Natural killer cell (primary cell): Measurements from ENCODE around the gene ANKRD11. TPM values are rescaled to one million over a fixed set of nuclear protein-coding genes. Genes with fewer than 3 reads are reported as not detected.

ENCODE experiments used
- ATAC-seq, 3 donors: fragments of 150-1000 bp in 2 of 3; fragments of 200-7000 bp in 1 of 3; cut with Tn5 transposase; 1 replicate in 1 of 3; 2 replicates in 2 of 3; pipeline ENCODE4 v1.10.0; 2021; ENCODE audit warnings: mild to moderate bottlenecking in 2 of 3, moderate library complexity in 2 of 3
- DNase-seq, 2 donors: peaks; one replicate each; pipeline versions ENCODE4 v3.0.0 to v3.0.0-alpha.2; 2013 to 2021; ENCODE audit warnings: mixed read lengths in 1 of 2
- H3K27ac ChIP-seq: one replicate; pipeline ENCODE4 v1.5.1; 2013; ENCODE audit warnings: mild to moderate bottlenecking, low read length
- H3K27me3 ChIP-seq: one replicate; pipeline ENCODE4 v1.6.1; 2013; ENCODE audit warnings: low read length; ENCODE audit not compliant: control insufficient read depth, insufficient read depth
- H3K36me3 ChIP-seq: one replicate; pipeline ENCODE4 v1.6.1; 2013; ENCODE audit warnings: low read length; ENCODE audit not compliant: control insufficient read depth, insufficient read depth
- H3K4me1 ChIP-seq: one replicate; pipeline ENCODE4 v1.6.1; 2013; ENCODE audit warnings: low read length; ENCODE audit not compliant: control insufficient read depth, insufficient read depth
- H3K4me3 ChIP-seq: one replicate; pipeline ENCODE4 v1.5.1; 2013; ENCODE audit warnings: low read length
- H3K9me3 ChIP-seq: one replicate; pipeline ENCODE4 v1.6.1; 2013; ENCODE audit warnings: low read length; ENCODE audit not compliant: control insufficient read depth, insufficient read depth
- H3K27ac Mint-ChIP-seq, 2 donors: one replicate each; pipeline ENCODE4 v1.8.0; 2022; ENCODE audit warnings: mild to moderate bottlenecking in 2 of 2, mixed read lengths in 2 of 2, moderate library complexity in 1 of 2
- H3K27me3 Mint-ChIP-seq, 2 donors: one replicate each; pipeline ENCODE4 v1.8.0; 2022; ENCODE audit warnings: low read depth in 2 of 2, mixed read lengths in 2 of 2
- H3K36me3 Mint-ChIP-seq: one replicate; pipeline ENCODE4 v1.8.0; 2022; ENCODE audit warnings: mixed read lengths
- H3K4me1 Mint-ChIP-seq, 2 donors: one replicate each; pipeline ENCODE4 v1.8.0; 2022; ENCODE audit warnings: mixed read lengths in 2 of 2
- H3K4me3 Mint-ChIP-seq: one replicate; pipeline ENCODE4 v1.8.0; 2022; ENCODE audit warnings: mild to moderate bottlenecking, moderate library complexity, mixed read lengths
- H3K9me3 Mint-ChIP-seq, 2 donors: one replicate each; pipeline ENCODE4 v1.8.0; 2022; ENCODE audit warnings: mixed read lengths in 2 of 2
- WGBS: methylation state at CpG from one replicate; pipeline ENCODE4 v1.1.7; 2013; ENCODE audit warnings: missing lambda C conversion rate; ENCODE audit not compliant: insufficient coverage; 5-methylcytosine and 5-hydroxymethylcytosine counted together
- intact Hi-C: fragments of 100-400 bp; cut with micrococcal nuclease; formaldehyde crosslinking; loops from one replicate; pipeline ENCODE4 v1.14.2; 2022
- total RNA-seq, 4 donors: library from RNA; stranded (reverse); fragments of 120-200 nt in 1 of 4; gene quantifications; one replicate each; pipeline versions ENCODE4 v1.2.3 to v1.2.4, GENCODE V29; 2013 to 2022
- TF ChIP-seq, protein P1 (sequence below): fragments of 200-600 bp; IDR thresholded peaks from one replicate; pipeline ENCODE4 v1.8.0; 2022; ENCODE audit warnings: antibody characterized with exemption

Gene ANKRD11
- total RNA-seq, 3 donors from 2014 or later (not counting 1 experiment from before 2014, with no cell fraction given) = 230 to 299 (median 287) TPM

DNA sequence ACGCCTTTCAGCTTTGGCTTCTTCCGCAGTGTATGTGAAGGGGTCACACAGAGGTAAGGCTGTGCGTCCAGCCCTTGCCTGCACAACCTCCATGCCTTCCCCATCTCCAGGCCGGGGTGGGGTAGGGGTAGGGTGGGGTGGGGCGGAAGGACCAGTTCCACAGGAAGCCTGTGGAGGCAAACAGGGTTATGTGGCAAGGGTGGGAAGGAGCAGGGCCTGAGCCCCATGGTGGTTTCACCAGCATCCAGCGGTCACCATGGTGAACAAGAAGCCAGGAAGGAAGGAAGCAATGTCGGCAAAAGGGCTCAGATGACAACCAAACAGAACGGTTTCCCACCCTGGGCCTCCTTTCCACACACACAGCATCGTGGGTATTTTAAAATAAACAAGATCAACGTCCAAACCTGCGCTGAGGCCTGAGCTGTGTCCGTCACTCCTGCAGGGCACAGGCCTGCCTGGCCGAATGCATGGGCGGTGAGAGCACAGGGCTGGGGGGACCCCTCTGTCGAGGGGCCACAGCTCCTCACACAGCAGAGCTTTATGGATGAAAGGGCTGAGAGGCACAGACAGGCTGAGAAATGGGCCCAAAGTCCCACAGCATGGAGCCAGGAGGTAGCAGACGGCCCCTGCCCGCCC lies 192.3 kb downstream of the ANKRD11 start:
- no peak for DNase-seq
- Mint-ChIP-seq H3K9me3 (no peaks in the 10 kb centered on the region), H3K27ac (peak overlapping the region; percentile 62 to 87), H3K4me3 (peak overlapping the region; percentile 66), H3K4me1 (peaks cover 50 to 65% of the 10 kb centered on the region in 2 donors), H3K27me3 (no peaks in the 10 kb centered on the region), H3K36me3 (no peaks in the 10 kb centered on the region)
- no peaks in the 10 kb centered on the region for H3K9me3 ChIP-seq
- H3K27me3 ChIP-seq = no peaks in the 10 kb centered on the region
- no peak overlapping the region for H3K4me3 ChIP-seq
- peaks cover 19% of the 10 kb centered on the region for H3K36me3 ChIP-seq
- intact Hi-C loops = no loop called here
- TF ChIP-seq, protein P1, sequence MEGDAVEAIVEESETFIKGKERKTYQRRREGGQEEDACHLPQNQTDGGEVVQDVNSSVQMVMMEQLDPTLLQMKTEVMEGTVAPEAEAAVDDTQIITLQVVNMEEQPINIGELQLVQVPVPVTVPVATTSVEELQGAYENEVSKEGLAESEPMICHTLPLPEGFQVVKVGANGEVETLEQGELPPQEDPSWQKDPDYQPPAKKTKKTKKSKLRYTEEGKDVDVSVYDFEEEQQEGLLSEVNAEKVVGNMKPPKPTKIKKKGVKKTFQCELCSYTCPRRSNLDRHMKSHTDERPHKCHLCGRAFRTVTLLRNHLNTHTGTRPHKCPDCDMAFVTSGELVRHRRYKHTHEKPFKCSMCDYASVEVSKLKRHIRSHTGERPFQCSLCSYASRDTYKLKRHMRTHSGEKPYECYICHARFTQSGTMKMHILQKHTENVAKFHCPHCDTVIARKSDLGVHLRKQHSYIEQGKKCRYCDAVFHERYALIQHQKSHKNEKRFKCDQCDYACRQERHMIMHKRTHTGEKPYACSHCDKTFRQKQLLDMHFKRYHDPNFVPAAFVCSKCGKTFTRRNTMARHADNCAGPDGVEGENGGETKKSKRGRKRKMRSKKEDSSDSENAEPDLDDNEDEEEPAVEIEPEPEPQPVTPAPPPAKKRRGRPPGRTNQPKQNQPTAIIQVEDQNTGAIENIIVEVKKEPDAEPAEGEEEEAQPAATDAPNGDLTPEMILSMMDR = no peak
- peak in 1 of 3 donors; percentile 43 for ATAC-seq
- H3K27ac ChIP-seq = no peak overlapping the region
- WGBS = 57% methylated on average over 16 of the region's 17 CpGs
- peaks cover 58% of the 10 kb centered on the region for H3K4me1 ChIP-seq

DNA sequence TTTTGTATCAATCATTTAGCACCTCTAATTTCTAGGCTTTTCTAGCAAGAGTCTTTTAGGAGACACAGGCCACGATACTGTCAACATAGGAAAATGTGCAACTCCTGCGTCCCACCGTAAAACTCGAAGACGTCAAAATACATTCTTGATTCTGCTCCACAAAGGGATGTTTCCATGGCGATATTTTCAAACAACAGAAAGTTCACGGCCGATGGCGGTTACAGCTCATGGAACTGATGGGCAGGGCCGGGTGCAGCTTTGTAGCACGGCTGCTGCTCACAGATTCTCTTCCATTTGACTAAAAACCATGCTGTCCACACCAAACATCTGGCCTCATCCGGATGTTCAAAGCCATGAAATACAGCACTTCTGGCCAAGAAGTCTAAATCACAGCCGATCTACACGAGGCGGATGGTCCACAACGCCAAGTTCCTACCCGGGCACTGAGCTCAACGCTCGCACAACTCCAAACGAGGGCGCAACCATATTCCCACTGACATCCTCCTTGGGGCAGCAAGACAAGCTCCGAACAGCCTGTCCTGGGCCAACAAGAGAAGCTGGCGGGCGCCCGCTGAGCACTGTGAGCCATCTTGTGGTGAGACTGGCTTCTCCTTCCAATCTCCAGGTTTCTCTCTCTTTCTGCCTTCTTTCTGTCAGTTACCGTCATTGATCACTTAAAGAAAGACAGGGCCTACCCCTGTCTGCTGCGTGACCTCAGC lies 193.0 kb downstream of the ANKRD11 start:
- peaks cover 43 to 65% of the 10 kb centered on the region in 2 donors for H3K4me1 Mint-ChIP-seq
- peak overlapping the region; percentile 66 for H3K4me3 Mint-ChIP-seq
- TF ChIP-seq, protein P1 = no peak
- Histone ChIP-seq H3K27me3 (no peaks in the 10 kb centered on the region), H3K4me3 (no peak overlapping the region), H3K9me3 (no peaks in the 10 kb centered on the region), H3K4me1 (peaks cover 51% of the 10 kb centered on the region), H3K27ac (no peak overlapping the region), H3K36me3 (peaks cover 15% of the 10 kb centered on the region)
- no peaks in the 10 kb centered on the region for H3K27me3 Mint-ChIP-seq
- 96% methylated on average over 27 of the region's 27 CpGs for WGBS
- no peak for DNase-seq
- peak overlapping the region; percentile 62 to 87 for H3K27ac Mint-ChIP-seq
- no peaks in the 10 kb centered on the region for H3K36me3 Mint-ChIP-seq
- intact Hi-C loops = no loop called here
- no peaks in the 10 kb centered on the region for H3K9me3 Mint-ChIP-seq
- no peak for ATAC-seq

- Histone ChIP-seq H3K4me3 (no peak overlapping the region), H3K9me3 (no peaks in the 10 kb centered on the region), H3K36me3 (peaks cover 12% of the 10 kb centered on the region), H3K27ac (no peak overlapping the region), H3K4me1 (peaks cover 42% of the 10 kb centered on the region), H3K27me3 (no peaks in the 10 kb centered on the region)
- TF ChIP-seq, protein P1 = no peak
- ATAC-seq = no peak
- intact Hi-C loops = no loop called here
- DNase-seq = no peak
- no peaks in the 10 kb centered on the region for H3K9me3 Mint-ChIP-seq
- H3K27ac Mint-ChIP-seq = peak overlapping the region; percentile 62 to 87
- 78% methylated on average over 6 of the region's 6 CpGs for WGBS
- H3K4me3 Mint-ChIP-seq = no peak overlapping the region
- no peaks in the 10 kb centered on the region for H3K36me3 Mint-ChIP-seq
- H3K4me1 Mint-ChIP-seq = peaks cover 45 to 70% of the 10 kb centered on the region in 2 donors
- no peaks in the 10 kb centered on the region for H3K27me3 Mint-ChIP-seq
These were observed 194.4 kb downstream of the ANKRD11 start for GRCh38 chr16:89295915-89296314.
